ENCODE data around the gene PSMA4.
"Not testable (repeated sequence)": the region's sequence is repeated elsewhere in the genome, so short reads cannot be mapped to it uniquely, and the experiment has no call there.

PSMA4 gene

GRCh38 chr15:78550194-78550593 is 9.9 kb downstream of the PSMA4 start:
- no peak for DNase-seq (ENCODE audit: extremely low spot score)
- POLR2A ChIA-PET: interaction anchor here (1.1 kb wide), 1 partner anchor 255 kb away, joined by 7 read pairs; no protein-coding TSS in a partner anchor
- CTCF ChIA-PET: interaction anchor here (1.1 to 2.1 kb wide), 2 partner anchors 9 to 10 kb away, joined by 6 to 7 read pairs; partner anchors contain the start of gene PSMA4
- TF ChIP-seq CTCF (IDR thresholded peaks at IDR 0.05; ENCODE audit: control extremely low read depth, extremely low read depth, low read depth, missing control alignments): no peak

GRCh38 chr15:78550815-78551214 is 10.6 kb downstream of the PSMA4 start:
- no peak for DNase-seq (ENCODE audit: extremely low spot score)
- no peak for TF ChIP-seq CTCF (IDR thresholded peaks at IDR 0.05; ENCODE audit: control extremely low read depth, extremely low read depth, low read depth, missing control alignments)
- POLR2A ChIA-PET: interaction anchor here (1.1 kb wide), 1 partner anchor 255 kb away, joined by 7 read pairs; no protein-coding TSS in a partner anchor
- CTCF ChIA-PET: no interaction called here

GRCh38 chr15:78551902-78552301 is 11.7 kb downstream of the PSMA4 start:
- CTCF ChIA-PET: interaction anchor here (1.4 to 1.7 kb wide), 3 partner anchors 11 to 30 kb away, joined by 3 to 8 read pairs (median 3); partner anchors contain the start of genes CHRNA5 and PSMA4
- POLR2A ChIA-PET: no interaction called here
- no peak for TF ChIP-seq CTCF (IDR thresholded peaks at IDR 0.05; ENCODE audit: control extremely low read depth, extremely low read depth, low read depth, missing control alignments)
- DNase-seq (ENCODE audit: extremely low spot score): no peak

- ChIA-PET POLR2A (no interaction called here), CTCF (interaction anchor here (1.1 to 1.7 kb wide), 4 partner anchors 12 to 31 kb away, joined by 3 to 8 read pairs (median 4); partner anchors contain the start of genes CHRNA5 and PSMA4)
These were observed 12.4 kb downstream of the PSMA4 start for GRCh38 chr15:78552597-78552996.

GRCh38 chr15:78560201-78560600 is 20.0 kb downstream of the PSMA4 start:
- POLR2A ChIA-PET; DNase-seq (ENCODE audit: extremely low spot score): not testable (repeated sequence)
- CTCF ChIA-PET: interaction anchor here (1.8 kb wide), 1 partner anchor 11 kb away, joined by 6 read pairs; no protein-coding TSS in a partner anchor

More at GRCh38 chr15:78552597-78552996, 12.4 kb downstream of the PSMA4 start:
- no peak for TF ChIP-seq CTCF (IDR thresholded peaks at IDR 0.05; ENCODE audit: control extremely low read depth, extremely low read depth, low read depth, missing control alignments)
- no peak for DNase-seq (ENCODE audit: extremely low spot score)

- POLR2A ChIA-PET: no interaction called here
- DNase-seq (ENCODE audit: extremely low spot score): no peak
- CTCF ChIA-PET: interaction anchor here (1.2 to 2.2 kb wide), 2 partner anchors 16 to 20 kb away, joined by 3 to 8 read pairs; no protein-coding TSS in a partner anchor
- no peak for TF ChIP-seq CTCF (IDR thresholded peaks at IDR 0.05; ENCODE audit: control extremely low read depth, extremely low read depth, low read depth, missing control alignments)
These were observed 21.2 kb downstream of the PSMA4 start for GRCh38 chr15:78561490-78561889.

GRCh38 chr15:78563092-78563491 is 22.8 kb downstream of the PSMA4 start:
- CTCF ChIA-PET: interaction anchor here (1.1 to 2.2 kb wide), 2 partner anchors 15 to 18 kb away, joined by 4 to 8 read pairs; no protein-coding TSS in a partner anchor
- no peak for DNase-seq (ENCODE audit: extremely low spot score)
- POLR2A ChIA-PET: interaction anchor here (0.6 kb wide), 1 partner anchor 368 kb away, joined by 3 read pairs; no protein-coding TSS in a partner anchor
- TF ChIP-seq CTCF (IDR thresholded peaks at IDR 0.05; ENCODE audit: control extremely low read depth, extremely low read depth, low read depth, missing control alignments): no peak

Measured in GM10248 (cell line).